Astrocyte of the hippocampus (primary cell): ENCODE data around the gene CD4.
A peak's percentile ranks its signal among the peaks of the same experiment; 100 is the strongest.
"Not testable (repeated sequence)": the region's sequence is repeated elsewhere in the genome, so short reads cannot be mapped to it uniquely, and the experiment has no call there.

Experiments
- DNase-seq: peaks from one replicate; pipeline ENCODE4 v3.0.0; 2011; ENCODE audit warnings: low read depth, low spot score

CD4 gene

DNA sequence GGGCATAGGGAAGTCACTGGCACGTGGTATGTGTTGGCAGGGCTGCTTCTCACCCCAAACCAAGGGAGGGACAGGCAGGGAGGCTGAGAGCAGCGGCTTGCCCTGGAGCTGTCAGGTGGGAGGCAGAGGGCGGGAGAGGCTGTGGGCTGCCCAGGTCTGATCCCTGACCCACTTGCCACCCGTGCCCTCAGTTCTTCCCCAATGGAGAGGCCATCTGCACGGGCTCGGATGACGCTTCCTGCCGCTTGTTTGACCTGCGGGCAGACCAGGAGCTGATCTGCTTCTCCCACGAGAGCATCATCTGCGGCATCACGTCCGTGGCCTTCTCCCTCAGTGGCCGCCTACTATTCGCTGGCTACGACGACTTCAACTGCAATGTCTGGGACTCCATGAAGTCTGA is 56.1 kb downstream of the CD4 start:
- no peak for DNase-seq

- DNase-seq, result no peak
Observed at GRCh38 chr12:6846316-6846869, 57.1 kb downstream of the CD4 start.

GRCh38 chr12:6847676-6848075 is 58.3 kb downstream of the CD4 start:
- DNase-seq, result no peak

DNA sequence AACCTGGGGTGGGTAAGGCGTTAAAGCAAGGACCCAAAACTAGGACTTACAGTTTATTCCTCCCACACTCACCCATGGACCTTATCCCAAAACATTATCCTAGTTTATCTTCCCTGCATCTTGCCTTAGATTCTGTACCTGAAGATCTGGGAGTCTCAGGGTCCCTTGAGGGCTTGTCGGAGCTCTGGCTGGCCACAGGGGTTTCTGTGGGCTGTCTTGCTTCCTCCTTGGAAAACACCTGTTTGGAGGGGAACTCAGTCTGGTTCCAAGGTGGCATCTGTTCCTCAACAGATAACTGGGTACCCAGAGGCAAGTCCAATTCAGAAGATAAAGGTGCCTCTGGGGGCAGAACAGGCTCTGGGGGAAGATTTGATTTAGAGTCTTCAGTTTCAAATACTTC is 60.1 kb downstream of the CD4 start:
- DNase-seq, result no peak

DNA sequence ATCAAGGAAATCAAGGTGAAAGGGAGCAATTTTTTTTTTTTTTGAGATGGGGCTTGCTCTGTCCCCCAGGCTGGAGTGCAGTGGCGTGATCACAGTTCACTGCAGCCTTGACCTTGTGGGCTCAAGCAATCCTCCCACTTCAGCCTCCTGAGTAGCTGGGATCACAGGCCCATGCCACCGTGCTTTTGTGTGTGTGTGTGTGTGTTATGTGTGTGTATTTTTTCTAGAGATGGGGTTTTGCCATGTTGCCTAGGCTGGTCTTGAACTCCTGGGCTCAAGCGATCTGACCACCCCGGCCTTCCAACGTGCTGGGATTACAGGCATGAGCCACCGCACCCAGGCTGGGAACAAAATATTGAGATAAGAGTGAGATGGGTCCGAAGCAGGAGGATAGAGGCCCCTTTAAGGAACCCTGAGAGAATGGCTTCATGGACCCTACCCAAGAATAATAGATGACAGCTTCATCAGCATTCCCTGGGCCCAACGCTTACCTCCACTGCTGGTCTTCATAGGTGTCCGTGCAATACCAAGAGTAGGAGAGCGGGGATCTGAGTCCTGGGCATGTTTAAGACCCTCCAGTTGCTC is 60.7 kb downstream of the CD4 start:
- DNase-seq, result no peak

- DNase-seq, result no peak
Observed at GRCh38 chr12:6850796-6851152, 61.4 kb downstream of the CD4 start.

DNA sequence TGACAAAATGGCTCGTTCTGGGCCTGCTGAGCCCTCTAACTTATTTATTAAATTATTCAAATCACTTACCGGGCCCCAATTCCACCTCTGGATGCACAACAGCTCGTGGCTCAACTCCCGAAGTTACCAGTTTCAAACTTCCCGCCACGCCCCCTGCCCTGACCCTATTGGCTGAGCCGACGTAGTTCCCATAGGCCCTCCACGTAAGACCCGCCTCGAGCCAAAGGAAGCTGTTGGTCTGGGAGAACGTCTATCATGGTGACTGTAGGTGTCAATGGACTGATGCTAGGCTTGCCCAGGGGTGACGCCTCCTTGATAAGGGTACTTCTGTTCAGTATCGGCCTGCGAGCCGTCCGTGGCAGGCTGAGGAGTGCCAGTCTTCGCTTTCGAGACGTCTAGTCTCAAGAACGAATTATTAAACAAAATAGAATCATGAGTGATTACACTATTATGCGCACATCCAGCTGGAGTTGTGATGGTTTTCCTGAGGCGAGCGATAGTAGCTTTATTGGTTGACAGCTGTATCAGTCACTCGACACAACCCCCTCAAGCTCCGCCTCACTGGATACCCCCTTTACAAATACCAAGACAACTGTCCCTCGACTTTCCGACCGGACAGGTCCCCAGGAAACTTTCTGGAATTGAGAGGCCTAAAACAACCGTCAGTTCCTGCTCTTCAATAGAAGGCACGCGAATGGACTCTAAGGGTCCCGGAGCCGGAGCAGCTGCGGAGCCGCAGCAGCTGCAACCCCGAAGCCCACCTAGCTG is 62.0 kb downstream of the CD4 start, which contains the start of gene CDCA3:
Gene CDCA3, minus strand, starts transcription at position 134 of the 768 bp plus-strand sequence. CDS start 334 bp downstream, outside the sequence.
- peak; percentile 98 for DNase-seq

- DNase-seq, result peak; percentile 100
Observed at GRCh38 chr12:6851921-6852650, 62.8 kb downstream of the CD4 start, which contains the start of gene USP5. Gene USP5 (plus strand): TSS chr12:6852150. CDS start chr12:6852180, 30 bp downstream.

GRCh38 chr12:6852651-6853354 is 63.5 kb downstream of the CD4 start:
- peak; percentile 83 for DNase-seq

GRCh38 chr12:6853626-6854025 is 64.3 kb downstream of the CD4 start:
- DNase-seq, result no peak

DNA sequence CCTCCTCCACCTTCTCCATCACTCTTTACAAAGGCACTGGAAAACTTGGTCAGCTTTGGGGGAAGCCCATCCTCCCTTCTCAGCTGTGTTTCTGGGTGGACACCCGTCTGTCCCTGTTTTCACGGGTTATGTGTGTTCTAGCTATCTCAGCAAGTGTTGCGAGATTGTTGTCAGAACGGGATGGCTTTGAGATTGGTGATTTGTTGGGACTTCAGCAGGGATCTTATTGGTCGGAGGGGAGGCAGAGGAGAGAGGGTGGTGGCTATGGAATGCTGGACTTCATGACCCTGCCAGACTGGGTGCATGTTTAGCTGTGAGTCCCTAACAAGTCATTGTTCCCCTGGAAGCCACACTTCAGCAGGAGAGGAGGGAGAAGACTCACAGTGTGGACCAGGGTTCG is 64.7 kb downstream of the CD4 start:
- DNase-seq, result no peak

DNA sequence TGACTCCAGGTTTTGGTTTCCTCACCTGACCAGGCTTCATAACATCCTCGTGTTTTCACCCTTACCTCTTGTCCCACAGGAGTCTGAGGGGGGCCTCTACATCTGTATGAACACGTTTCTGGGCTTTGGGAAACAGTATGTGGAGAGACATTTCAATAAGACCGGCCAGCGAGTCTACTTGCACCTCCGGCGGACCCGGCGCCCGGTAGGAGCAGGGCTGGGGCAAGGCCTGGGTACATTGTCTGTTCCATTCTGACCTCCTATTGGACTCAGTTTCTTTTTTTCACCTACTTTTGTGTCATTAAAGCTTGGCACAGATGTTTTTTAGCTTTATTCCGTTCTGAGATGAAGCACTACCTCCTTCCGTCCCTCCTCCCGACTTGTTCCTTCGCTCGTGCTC is 66.0 kb downstream of the CD4 start:
- no peak for DNase-seq

DNA sequence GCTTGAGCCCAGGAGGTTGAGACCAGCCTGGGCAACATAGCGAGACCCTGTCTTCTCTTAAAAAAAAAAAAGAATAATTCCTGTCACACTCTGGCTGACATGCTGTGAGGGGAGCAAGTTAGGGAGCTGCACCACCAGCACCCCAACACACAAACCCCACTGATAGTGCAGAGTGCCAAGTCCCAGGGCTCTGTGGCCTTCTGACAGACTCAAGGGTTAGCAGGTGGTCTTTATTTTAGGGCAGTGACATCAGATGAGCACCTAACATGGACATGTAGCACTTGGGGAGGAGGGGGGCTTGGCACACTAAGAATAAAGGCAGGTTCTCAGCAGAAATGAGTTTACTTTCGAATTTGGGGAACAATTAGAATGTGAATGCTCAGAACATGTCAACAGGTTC is 69.5 kb downstream of the CD4 start:
- DNase-seq, result no peak

GRCh38 chr12:6860116-6860515 is 70.8 kb downstream of the CD4 start:
- DNase-seq, result no peak

DNA sequence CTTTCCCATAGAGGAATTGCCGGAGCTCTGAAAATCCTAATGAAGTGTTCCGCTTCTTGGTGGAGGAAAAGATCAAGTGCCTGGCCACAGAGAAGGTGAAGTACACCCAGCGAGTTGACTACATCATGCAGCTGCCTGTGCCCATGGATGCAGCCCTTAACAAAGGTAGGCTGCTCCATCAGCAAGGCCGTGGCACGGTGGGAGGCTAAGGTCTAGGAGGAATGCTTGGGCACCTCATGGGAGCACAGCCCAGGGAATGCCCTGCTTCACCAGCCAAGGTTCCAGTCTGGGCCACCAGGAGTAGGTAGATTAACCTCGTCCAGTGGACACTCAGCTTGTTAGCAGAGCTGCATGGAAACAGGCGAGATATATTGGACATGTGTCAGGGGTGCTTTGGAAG is 71.6 kb downstream of the CD4 start:
- no peak for DNase-seq

- no peak for DNase-seq
Observed at GRCh38 chr12:6861391-6861790, 72.1 kb downstream of the CD4 start.

DNA sequence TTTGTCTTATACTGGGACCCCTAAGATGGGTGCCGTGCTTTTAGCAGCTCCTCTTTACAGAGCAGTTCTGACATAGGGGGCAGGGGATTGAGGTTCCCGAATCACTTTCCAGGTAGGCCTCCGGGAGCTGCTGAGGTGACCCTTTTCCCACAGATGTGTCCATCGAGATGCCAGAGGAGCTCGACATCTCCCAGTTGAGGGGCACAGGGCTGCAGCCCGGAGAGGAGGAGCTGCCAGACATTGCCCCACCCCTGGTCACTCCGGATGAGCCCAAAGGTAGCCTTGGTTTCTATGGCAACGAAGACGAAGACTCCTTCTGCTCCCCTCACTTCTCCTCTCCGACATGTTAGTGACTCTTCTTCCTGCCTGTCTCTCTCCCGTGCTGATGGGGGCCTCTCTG is 73.7 kb downstream of the CD4 start:
- DNase-seq, result no peak

GRCh38 chr12:6863586-6864321 is 74.4 kb downstream of the CD4 start:
- peak; percentile 55 for DNase-seq

- DNase-seq, result not testable (repeated sequence)
Observed at GRCh38 chr12:6865307-6865706, 76.0 kb downstream of the CD4 start.

- DNase-seq, result no peak
Observed at GRCh38 chr12:6866163-6866919, 77.0 kb downstream of the CD4 start.
